Astrocyte (in vitro differentiated cells and primary cell): ENCODE measurements around the gene CDC25B. TPM values are rescaled to one million over a fixed set of nuclear protein-coding genes. Genes with fewer than 3 reads are reported as not detected.

Experiments used
- DNase-seq: peaks from one replicate; pipeline ENCODE4 v3.0.0-alpha.2; 2010; ENCODE audit warnings: low read depth
- FAIRE-seq: peaks from 2 replicates; lab custom pipeline; 2011; peaks lifted over from hg19 to GRCh38; lab: Jason Lieb, UNC
- H2AFZ ChIP-seq: 2 replicates; pipeline ENCODE4 v1.6.0; 2012; ENCODE audit warnings: low read depth, low read length, inconsistent platforms
- H3K27ac ChIP-seq: 2 replicates; pipeline ENCODE4 v1.5.1; 2011; ENCODE audit warnings: low read depth, low read length, inconsistent platforms
- H3K27me3 ChIP-seq: 2 replicates; pipeline ENCODE4 v1.6.0; 2011; ENCODE audit warnings: low read length, inconsistent platforms; ENCODE audit not compliant: insufficient read depth
- H3K36me3 ChIP-seq: 2 replicates; pipeline ENCODE4 v1.5.1; 2011; ENCODE audit warnings: low read length, inconsistent platforms; ENCODE audit not compliant: insufficient read depth
- H3K4me1 ChIP-seq: 2 replicates; pipeline ENCODE4 v1.5.1; 2011; ENCODE audit warnings: low read length, inconsistent platforms; ENCODE audit not compliant: insufficient read depth
- H3K4me2 ChIP-seq: 2 replicates; pipeline ENCODE4 v1.6.0; 2012; ENCODE audit warnings: low read length, inconsistent platforms
- H3K4me3 ChIP-seq: 2 replicates; pipeline ENCODE4 v1.5.1; 2011; ENCODE audit warnings: low read depth, mild to moderate bottlenecking, low read length, inconsistent platforms; ENCODE audit not compliant: insufficient read depth
- H3K79me2 ChIP-seq: 2 replicates; pipeline ENCODE4 v1.6.0; 2012; ENCODE audit warnings: mild to moderate bottlenecking, low read length, inconsistent platforms; ENCODE audit not compliant: insufficient read depth
- H3K9ac ChIP-seq: 2 replicates; pipeline ENCODE4 v1.6.0; 2012; ENCODE audit warnings: mild to moderate bottlenecking, low read length, inconsistent platforms
- H3K9me3 ChIP-seq: 2 replicates; pipeline ENCODE4 v1.5.1; 2012; ENCODE audit warnings: low read depth, mild to moderate bottlenecking, low read length, inconsistent platforms; ENCODE audit not compliant: insufficient read depth
- H4K20me1 ChIP-seq: 2 replicates; pipeline ENCODE4 v1.6.0; 2012; ENCODE audit warnings: low read length, inconsistent platforms; ENCODE audit not compliant: insufficient read depth
- H3K27ac Mint-ChIP-seq: one replicate; pipeline ENCODE4 v1.8.0; 2021; ENCODE audit warnings: mild to moderate bottlenecking, mixed read lengths; ENCODE audit not compliant: unreplicated experiment
- H3K27me3 Mint-ChIP-seq: one replicate; pipeline ENCODE4 v1.8.0; 2021; ENCODE audit warnings: low read depth, mixed read lengths; ENCODE audit not compliant: unreplicated experiment
- H3K36me3 Mint-ChIP-seq: one replicate; pipeline ENCODE4 v1.8.0; 2021; ENCODE audit warnings: low read depth, mixed read lengths; ENCODE audit not compliant: unreplicated experiment
- H3K4me1 Mint-ChIP-seq: one replicate; pipeline ENCODE4 v1.8.0; 2021; ENCODE audit warnings: low read depth, mixed read lengths; ENCODE audit not compliant: unreplicated experiment
- H3K4me3 Mint-ChIP-seq: one replicate; pipeline ENCODE4 v1.8.0; 2021; ENCODE audit warnings: mild to moderate bottlenecking, moderate library complexity, mixed read lengths; ENCODE audit not compliant: unreplicated experiment
- H3K9me3 Mint-ChIP-seq: one replicate; pipeline ENCODE4 v1.8.0; 2021; ENCODE audit warnings: mild to moderate bottlenecking, mixed read lengths; ENCODE audit not compliant: unreplicated experiment
- EZH2 ChIP-seq: IDR thresholded peaks from 2 replicates; pipeline ENCODE4 v1.6.1; 2012; ENCODE audit warnings: mild to moderate bottlenecking, low read length, inconsistent platforms; ENCODE audit not compliant: insufficient read depth
- total RNA-seq: library from RNA; stranded (reverse); gene quantifications from 2 replicates; pipeline ENCODE4 v1.2.1, GENCODE V29; 2021
- TF ChIP-seq, protein P1 (sequence below): IDR thresholded peaks from 2 replicates; pipeline ENCODE4 v1.5.1; 2011; ENCODE audit warnings: low read depth, mild to moderate bottlenecking, inconsistent platforms, low read length, moderate library complexity; ENCODE audit not compliant: insufficient read depth

CDC25B gene
- total RNA-seq, 1 donor from 2014 or later, result 8.5 TPM

- TF ChIP-seq, protein P1, sequence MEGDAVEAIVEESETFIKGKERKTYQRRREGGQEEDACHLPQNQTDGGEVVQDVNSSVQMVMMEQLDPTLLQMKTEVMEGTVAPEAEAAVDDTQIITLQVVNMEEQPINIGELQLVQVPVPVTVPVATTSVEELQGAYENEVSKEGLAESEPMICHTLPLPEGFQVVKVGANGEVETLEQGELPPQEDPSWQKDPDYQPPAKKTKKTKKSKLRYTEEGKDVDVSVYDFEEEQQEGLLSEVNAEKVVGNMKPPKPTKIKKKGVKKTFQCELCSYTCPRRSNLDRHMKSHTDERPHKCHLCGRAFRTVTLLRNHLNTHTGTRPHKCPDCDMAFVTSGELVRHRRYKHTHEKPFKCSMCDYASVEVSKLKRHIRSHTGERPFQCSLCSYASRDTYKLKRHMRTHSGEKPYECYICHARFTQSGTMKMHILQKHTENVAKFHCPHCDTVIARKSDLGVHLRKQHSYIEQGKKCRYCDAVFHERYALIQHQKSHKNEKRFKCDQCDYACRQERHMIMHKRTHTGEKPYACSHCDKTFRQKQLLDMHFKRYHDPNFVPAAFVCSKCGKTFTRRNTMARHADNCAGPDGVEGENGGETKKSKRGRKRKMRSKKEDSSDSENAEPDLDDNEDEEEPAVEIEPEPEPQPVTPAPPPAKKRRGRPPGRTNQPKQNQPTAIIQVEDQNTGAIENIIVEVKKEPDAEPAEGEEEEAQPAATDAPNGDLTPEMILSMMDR, result no peak
- no peak for TF ChIP-seq EZH2
These were observed 7.7 kb downstream of the CDC25B start for GRCh38 chr20:3803854-3804253.

GRCh38 chr20:3804254-3804751, 8.2 kb downstream of the CDC25B start:
- Histone ChIP-seq H3K4me1 (peaks cover 33% of the 10 kb centered on the region), H3K36me3 (peaks cover 17% of the 10 kb centered on the region)
- H3K27ac Mint-ChIP-seq, result no peak overlapping the region

More at GRCh38 chr20:3803854-3804253, 7.7 kb downstream of the CDC25B start:
- no peaks in the 10 kb centered on the region for H3K27me3 ChIP-seq
- peaks cover 12% of the 10 kb centered on the region for H3K79me2 ChIP-seq
- H3K36me3 Mint-ChIP-seq, result peaks cover 20% of the 10 kb centered on the region
- no peak overlapping the region for H3K9ac ChIP-seq
- H3K4me2 ChIP-seq, result no peak overlapping the region
- peaks cover 18% of the 10 kb centered on the region for H3K4me1 Mint-ChIP-seq
- H3K9me3 ChIP-seq, result no peaks in the 10 kb centered on the region
- no peaks in the 10 kb centered on the region for H4K20me1 ChIP-seq
- FAIRE-seq, result no peak
- DNase-seq, result no peak
- H3K36me3 ChIP-seq, result peaks cover 17% of the 10 kb centered on the region
- H3K4me1 ChIP-seq, result peaks cover 38% of the 10 kb centered on the region
- H3K9me3 Mint-ChIP-seq, result no peaks in the 10 kb centered on the region
- no peak overlapping the region for H3K4me3 ChIP-seq
- H3K4me3 Mint-ChIP-seq, result no peak overlapping the region
- no peaks in the 10 kb centered on the region for H3K27me3 Mint-ChIP-seq
- H3K27ac ChIP-seq, result no peak overlapping the region
- no peak overlapping the region for H2AFZ ChIP-seq
- H3K27ac Mint-ChIP-seq, result no peak overlapping the region

GRCh38 chr20:3804781-3805180, 8.7 kb downstream of the CDC25B start:
- H3K79me2 ChIP-seq, result peaks cover 4% of the 10 kb centered on the region
- peaks cover 30% of the 10 kb centered on the region for H3K4me1 ChIP-seq
- Mint-ChIP-seq H3K4me1 (peaks cover 14% of the 10 kb centered on the region), H3K27me3 (no peaks in the 10 kb centered on the region), H3K9me3 (no peaks in the 10 kb centered on the region), H3K27ac (no peak overlapping the region), H3K36me3 (peaks cover 20% of the 10 kb centered on the region), H3K4me3 (no peak overlapping the region)
- H3K4me2 ChIP-seq, result no peak overlapping the region
- no peak for DNase-seq
- H3K27me3 ChIP-seq, result no peaks in the 10 kb centered on the region
- H2AFZ ChIP-seq, result no peak overlapping the region
- no peak for FAIRE-seq
- no peak overlapping the region for H3K27ac ChIP-seq
- H3K36me3 ChIP-seq, result peaks cover 17% of the 10 kb centered on the region
- no peak overlapping the region for H3K9ac ChIP-seq
- TF ChIP-seq, protein P1, result no peak
- no peak for TF ChIP-seq EZH2
- H3K9me3 ChIP-seq, result no peaks in the 10 kb centered on the region
- no peaks in the 10 kb centered on the region for H4K20me1 ChIP-seq
- H3K4me3 ChIP-seq, result no peak overlapping the region

More at GRCh38 chr20:3804254-3804751, 8.2 kb downstream of the CDC25B start:
- peaks cover 8% of the 10 kb centered on the region for H3K79me2 ChIP-seq
- no peak overlapping the region for H3K27ac ChIP-seq
- TF ChIP-seq, protein P1, result no peak
- TF ChIP-seq EZH2, result no peak
- peaks cover 20% of the 10 kb centered on the region for H3K36me3 Mint-ChIP-seq
- DNase-seq (no peak), FAIRE-seq (no peak)
- H3K4me3 Mint-ChIP-seq, result no peak overlapping the region
- H3K9me3 Mint-ChIP-seq, result no peaks in the 10 kb centered on the region
- peaks cover 18% of the 10 kb centered on the region for H3K4me1 Mint-ChIP-seq
- H3K9ac ChIP-seq, result no peak overlapping the region
- H3K4me3 ChIP-seq, result no peak overlapping the region
- no peaks in the 10 kb centered on the region for H4K20me1 ChIP-seq
- no peaks in the 10 kb centered on the region for H3K27me3 ChIP-seq
- no peaks in the 10 kb centered on the region for H3K27me3 Mint-ChIP-seq
- no peaks in the 10 kb centered on the region for H3K9me3 ChIP-seq
- no peak overlapping the region for H3K4me2 ChIP-seq
- no peak overlapping the region for H2AFZ ChIP-seq
